Jurkat, Clone E6-1 (cell line): Measurements from ENCODE around the gene ADPGK.

Source experiments
- DNase-seq: peaks from one replicate; pipeline ENCODE4 v3.0.0-alpha.2; 2011; ENCODE audit warnings: low read depth, low spot score
- H3K4me3 ChIP-seq: 2 replicates; pipeline ENCODE4 v1.5.1; 2011; ENCODE audit warnings: mild to moderate bottlenecking, low read length, control low read depth, moderate library complexity

Gene ADPGK

GRCh38 chr15:72793766-72794660 is 10.5 kb upstream of the ADPGK start:
- DNase-seq, result no peak
- H3K4me3 ChIP-seq, result no peak overlapping the region

GRCh38 chr15:72792431-72792830 is 8.9 kb upstream of the ADPGK start:
- no peak for DNase-seq
- H3K4me3 ChIP-seq, result no peak overlapping the region

GRCh38 chr15:72790302-72790910 is 6.8 kb upstream of the ADPGK start:
- DNase-seq, result no peak
- no peak overlapping the region for H3K4me3 ChIP-seq

GRCh38 chr15:72787526-72787925 is 4.0 kb upstream of the ADPGK start:
- no peak overlapping the region for H3K4me3 ChIP-seq

GRCh38 chr15:72786676-72787345 is 3.3 kb upstream of the ADPGK start:
- H3K4me3 ChIP-seq, result no peak overlapping the region

More at GRCh38 chr15:72787526-72787925, 4.0 kb upstream of the ADPGK start:
- DNase-seq, result no peak

GRCh38 chr15:72786242-72786641 is 2.7 kb upstream of the ADPGK start:
- H3K4me3 ChIP-seq, result no peak overlapping the region
- no peak for DNase-seq

More at GRCh38 chr15:72786676-72787345, 3.3 kb upstream of the ADPGK start:
- no peak for DNase-seq

- DNase-seq, result no peak
- H3K4me3 ChIP-seq, result no peak overlapping the region
These were observed 2.3 kb upstream of the ADPGK start for GRCh38 chr15:72785841-72786240.

- peak; percentile 53 for DNase-seq
- H3K4me3 ChIP-seq, result no peak overlapping the region
These were observed 1.9 kb upstream of the ADPGK start for GRCh38 chr15:72785432-72785831.

- H3K4me3 ChIP-seq, result peak overlapping the region; percentile 79
- no peak for DNase-seq
These were observed 908 bp upstream of the ADPGK start for GRCh38 chr15:72784456-72784876.

GRCh38 chr15:72783004-72783639 is 436 bp downstream of the ADPGK start:
- DNase-seq, result no peak
- peak overlapping the region; percentile 79 for H3K4me3 ChIP-seq

GRCh38 chr15:72782274-72783003 is 1.1 kb downstream of the ADPGK start:
- peak overlapping the region; percentile 79 for H3K4me3 ChIP-seq
- DNase-seq, result no peak

GRCh38 chr15:72781631-72782030 is 1.9 kb downstream of the ADPGK start:
- no peak for DNase-seq
- H3K4me3 ChIP-seq, result peak overlapping the region; percentile 79

GRCh38 chr15:72778796-72779195 is 4.8 kb downstream of the ADPGK start:
- DNase-seq, result no peak
- H3K4me3 ChIP-seq, result no peak overlapping the region

GRCh38 chr15:72774696-72775383 is 8.7 kb downstream of the ADPGK start:
- no peak for DNase-seq
- no peak overlapping the region for H3K4me3 ChIP-seq

- no peak overlapping the region for H3K4me3 ChIP-seq
- DNase-seq, result no peak
These were observed 12.2 kb downstream of the ADPGK start for GRCh38 chr15:72771329-72771725.

- DNase-seq, result no peak
- H3K4me3 ChIP-seq, result no peak overlapping the region
These were observed 12.8 kb downstream of the ADPGK start for GRCh38 chr15:72770673-72771328.

- H3K4me3 ChIP-seq, result no peak overlapping the region
- DNase-seq, result no peak
These were observed 16.8 kb downstream of the ADPGK start for GRCh38 chr15:72766780-72767179.

GRCh38 chr15:72766025-72766424 is 17.5 kb downstream of the ADPGK start:
- no peak overlapping the region for H3K4me3 ChIP-seq
- DNase-seq, result no peak
